ENCODE data around the gene VWA5A. TPM values are rescaled to one million over a fixed set of nuclear protein-coding genes. Genes with fewer than 3 reads are reported as not detected.
"Not testable (repeated sequence)": the region's sequence is repeated elsewhere in the genome, so short reads cannot be mapped to it uniquely, and the experiment has no call there.

Gene VWA5A
- total RNA-seq, 1 donor from 2014 or later: 9.6 TPM

- ATAC-seq: no peak
Observed at GRCh38 chr11:124093330-124093729, 21.9 kb upstream of the VWA5A start.

- ATAC-seq: no peak
Observed at GRCh38 chr11:124094731-124095130, 20.5 kb upstream of the VWA5A start.

GRCh38 chr11:124096364-124096763, 18.9 kb upstream of the VWA5A start:
- ATAC-seq: no peak

- no peak for ATAC-seq
Observed at GRCh38 chr11:124098141-124098540, 17.1 kb upstream of the VWA5A start.

- no peak for ATAC-seq
Observed at GRCh38 chr11:124101737-124102136, 13.5 kb upstream of the VWA5A start.

- no peak for ATAC-seq
Observed at GRCh38 chr11:124108156-124108555, 7.1 kb upstream of the VWA5A start.

- no peak for ATAC-seq
Observed at GRCh38 chr11:124109377-124109776, 5.9 kb upstream of the VWA5A start.

GRCh38 chr11:124110201-124110600, 5.0 kb upstream of the VWA5A start:
- ATAC-seq: no peak

- peak; percentile 59 for ATAC-seq
Observed at GRCh38 chr11:124113890-124114289, 1.4 kb upstream of the VWA5A start.

- peak; percentile 37 for ATAC-seq
Observed at GRCh38 chr11:124115782-124116616, 749 bp downstream of the VWA5A start.

- no peak for ATAC-seq
Observed at GRCh38 chr11:124119103-124119502, 3.9 kb downstream of the VWA5A start.

- ATAC-seq: no peak
Observed at GRCh38 chr11:124120891-124121290, 5.6 kb downstream of the VWA5A start.

GRCh38 chr11:124122123-124122522, 6.9 kb downstream of the VWA5A start:
- no peak for ATAC-seq

GRCh38 chr11:124123622-124124021, 8.4 kb downstream of the VWA5A start:
- ATAC-seq: no peak

GRCh38 chr11:124127134-124127533, 11.9 kb downstream of the VWA5A start:
- ATAC-seq: not testable (repeated sequence)

GRCh38 chr11:124143034-124143433, 27.8 kb downstream of the VWA5A start:
- ATAC-seq: no peak

- ATAC-seq: no peak
Observed at GRCh38 chr11:124147951-124148350, 32.7 kb downstream of the VWA5A start.

- ATAC-seq: no peak
Observed at GRCh38 chr11:124150684-124151083, 35.4 kb downstream of the VWA5A start.

- no peak for ATAC-seq
Observed at GRCh38 chr11:124152770-124153407, 37.6 kb downstream of the VWA5A start.

- ATAC-seq: no peak
Observed at GRCh38 chr11:124153821-124154220, 38.6 kb downstream of the VWA5A start.

- ATAC-seq: no peak
Observed at GRCh38 chr11:124159481-124159880, 44.2 kb downstream of the VWA5A start.

- ATAC-seq: no peak
Observed at GRCh38 chr11:124160986-124161385, 45.7 kb downstream of the VWA5A start.

GRCh38 chr11:124167826-124168231, 52.6 kb downstream of the VWA5A start:
- no peak for ATAC-seq

GRCh38 chr11:124168796-124169195, 53.5 kb downstream of the VWA5A start:
- ATAC-seq: no peak
